ENCODE measurements around the gene FN3K.

FN3K gene

DNA sequence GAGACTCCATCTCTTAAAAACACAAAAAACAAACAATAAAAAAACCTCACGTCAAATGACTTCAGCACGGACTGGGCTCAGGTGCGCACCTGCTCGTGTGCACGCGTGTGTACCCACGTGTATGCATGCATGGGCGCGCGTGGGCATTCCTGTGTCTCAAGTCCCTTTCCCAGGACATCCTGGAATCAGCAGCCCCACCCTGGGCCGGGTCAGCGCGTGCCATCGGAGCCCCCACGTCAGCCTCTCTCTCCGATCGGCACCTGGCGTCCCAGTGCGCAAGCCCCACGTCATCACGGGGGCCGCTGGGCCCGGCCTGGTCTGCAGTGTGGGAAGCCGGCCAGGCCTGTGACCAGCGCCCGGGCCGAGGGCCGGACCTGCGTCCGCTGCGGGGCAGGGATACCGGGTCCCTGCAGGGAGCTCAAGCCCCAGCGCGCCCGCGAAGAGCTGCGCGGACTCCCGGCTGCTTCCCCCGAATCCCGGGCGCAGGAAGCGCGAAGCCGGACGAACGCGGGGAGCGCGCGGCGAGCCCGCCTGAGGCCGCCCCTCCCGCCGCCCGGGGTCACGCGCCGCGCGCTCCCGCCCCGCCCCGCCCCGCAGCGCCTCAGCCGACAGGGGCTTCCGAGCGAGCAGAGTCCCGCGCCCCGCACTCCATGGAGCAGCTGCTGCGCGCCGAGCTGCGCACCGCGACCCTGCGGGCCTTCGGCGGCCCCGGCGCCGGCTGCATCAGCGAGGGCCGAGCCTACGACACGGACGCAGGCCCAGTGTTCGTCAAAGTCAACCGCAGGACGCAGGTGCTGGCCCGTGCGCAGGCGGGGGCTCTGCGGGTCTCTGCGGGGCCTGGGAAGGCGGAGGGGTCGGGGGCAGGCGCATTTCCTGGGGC is at the start of gene FN3K:
TSS of gene FN3K (plus strand) at position 629 of the 880 bp plus-strand sequence. CDS start at position 651, 22 bp downstream.
- no peak for DNase-seq (ENCODE audit: low read depth)

DNA sequence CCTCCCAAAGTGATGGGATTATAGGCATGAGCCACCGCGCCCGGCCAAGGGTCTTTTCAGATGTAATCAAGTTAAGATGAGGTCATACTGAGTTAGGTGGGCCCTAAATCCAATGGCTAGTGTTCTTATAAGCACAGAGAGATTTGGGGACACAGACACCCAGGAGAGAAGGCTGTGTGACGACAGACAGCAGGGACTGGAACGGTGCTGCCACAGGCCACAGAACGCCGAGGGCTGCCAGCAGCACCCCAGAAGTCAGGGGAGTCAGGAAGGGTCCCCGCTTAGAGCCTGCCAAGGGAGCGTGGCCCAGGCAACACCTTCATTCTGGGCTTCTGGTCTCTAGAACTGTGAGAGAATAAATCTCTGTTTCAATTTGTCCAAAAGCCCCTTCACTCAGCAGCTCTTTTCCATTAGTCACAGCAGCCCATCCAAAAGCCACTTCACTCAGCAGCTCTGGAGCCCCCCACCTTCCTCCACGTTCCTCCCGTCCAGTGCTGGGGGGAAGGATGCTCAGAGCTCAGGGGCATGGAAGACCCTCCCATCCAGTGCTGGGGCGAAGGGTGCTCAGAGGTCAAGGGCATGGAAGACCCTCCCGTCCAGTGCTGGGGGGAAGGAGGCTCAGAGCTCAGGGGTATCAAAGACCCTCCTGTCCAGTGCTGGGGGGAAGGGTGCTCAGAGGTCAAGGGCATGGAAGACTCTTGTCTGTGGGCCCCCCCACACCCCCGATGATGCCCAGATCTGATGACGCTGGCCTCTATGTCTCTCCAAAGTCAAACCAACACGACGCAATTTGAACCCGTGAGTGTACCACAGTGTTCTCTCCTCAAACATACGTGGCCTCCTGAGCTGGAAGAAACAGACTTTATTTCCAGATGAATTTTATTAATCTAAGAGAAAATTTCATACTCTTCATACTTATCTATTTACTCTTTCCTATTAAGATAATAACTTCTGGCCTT is 48.8 kb upstream of the FN3K start:
- DNase-seq (ENCODE audit: low read depth) = no peak

DNA sequence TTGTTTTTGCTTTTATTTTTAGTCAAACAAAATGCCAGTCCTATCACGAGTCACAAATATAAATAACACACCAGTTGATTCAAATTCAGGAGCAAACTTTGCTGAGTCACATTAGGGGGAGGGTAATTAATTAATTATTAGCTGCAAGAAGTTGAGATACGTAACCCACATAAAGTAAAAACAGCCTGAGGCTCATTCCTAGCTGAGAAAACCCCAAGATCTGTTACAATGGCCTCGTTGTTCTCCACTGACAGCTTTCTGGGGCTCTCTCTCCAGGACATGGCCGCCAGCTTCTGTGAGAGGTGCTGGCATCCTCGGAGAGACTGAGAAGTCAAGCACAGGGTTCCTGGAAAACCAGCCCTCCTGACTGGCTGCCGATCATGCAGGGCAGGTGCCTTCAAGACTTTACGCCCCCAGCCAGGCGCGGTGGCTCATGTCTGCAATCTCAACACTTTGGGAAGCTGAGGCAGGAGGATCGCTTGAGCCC is 48.0 kb upstream of the FN3K start:
- DNase-seq (ENCODE audit: low read depth) = no peak

DNA sequence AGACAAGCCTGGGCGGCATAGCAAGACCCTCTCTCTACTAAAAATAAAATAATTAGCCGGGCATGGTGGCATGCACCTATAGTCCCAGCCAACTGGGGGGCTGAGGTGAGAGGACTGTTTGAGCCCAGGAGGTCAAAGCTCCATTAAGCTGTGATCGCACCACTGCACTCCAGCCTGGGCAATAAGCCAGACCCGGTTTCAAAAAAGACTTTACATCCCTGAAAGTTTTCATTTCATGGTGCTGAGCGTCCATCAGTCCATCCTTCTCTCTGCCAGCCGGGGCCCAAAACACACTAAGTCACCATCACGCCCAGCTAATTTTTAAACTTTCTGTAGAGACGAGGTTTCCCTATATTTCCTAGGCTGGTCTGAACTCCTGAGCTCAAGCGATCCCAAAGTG is 47.5 kb upstream of the FN3K start:
- DNase-seq (ENCODE audit: low read depth) = no peak

DNA sequence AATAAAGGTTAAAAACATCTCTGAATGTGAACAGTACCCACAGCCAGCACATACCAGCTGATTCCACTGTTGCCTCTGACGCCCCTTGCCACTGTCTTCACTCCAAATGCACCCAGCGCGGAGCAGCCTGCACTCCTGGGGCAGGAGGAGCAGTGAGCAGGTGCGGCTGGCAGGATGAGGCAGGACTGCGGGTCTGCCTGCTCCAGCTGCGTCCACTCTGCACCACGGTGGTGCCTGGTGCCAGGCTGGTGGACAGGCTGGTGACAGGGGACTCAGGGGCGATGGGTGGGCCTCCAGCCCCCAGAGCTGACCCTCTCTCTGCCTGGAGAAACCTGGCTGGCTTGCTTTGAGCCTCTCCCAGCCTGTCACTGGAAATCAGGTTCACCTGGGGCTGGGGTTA is 46.3 kb upstream of the FN3K start:
- DNase-seq (ENCODE audit: low read depth) = no peak

DNA sequence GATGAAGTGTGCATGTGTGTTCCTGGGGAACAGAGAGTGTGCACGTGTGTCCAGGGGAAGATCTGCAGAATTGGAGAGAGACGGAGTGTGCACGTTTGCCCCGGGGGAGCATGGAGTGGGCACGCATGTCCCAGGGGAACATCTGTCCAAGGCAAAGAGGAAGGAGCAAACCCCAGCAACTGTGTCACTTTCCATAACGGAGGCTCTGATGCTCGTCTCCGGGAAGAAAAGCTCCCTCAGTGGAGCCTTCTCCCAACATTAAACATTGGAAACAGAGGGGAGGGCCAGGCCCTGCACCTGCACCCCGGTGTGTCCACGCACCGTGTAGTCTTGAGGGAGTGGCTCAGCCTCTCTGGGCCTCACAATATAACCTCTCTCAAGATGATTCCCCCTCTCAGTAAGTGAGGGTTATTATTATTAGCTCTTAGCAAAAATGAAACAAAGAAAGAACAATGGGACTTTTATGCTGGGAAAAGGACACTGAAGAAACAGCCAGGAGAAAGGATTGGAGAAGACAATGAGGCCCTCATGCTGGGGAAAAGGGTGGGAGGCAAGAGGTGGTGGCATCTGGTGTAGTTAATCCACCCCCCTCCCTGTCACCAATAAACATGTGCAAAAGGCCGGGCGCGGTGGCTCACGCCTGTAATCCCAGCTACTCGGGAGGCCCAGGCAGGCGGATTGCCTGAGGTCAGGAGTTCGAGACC is 44.5 kb upstream of the FN3K start:
- DNase-seq (ENCODE audit: low read depth) = no peak

DNA sequence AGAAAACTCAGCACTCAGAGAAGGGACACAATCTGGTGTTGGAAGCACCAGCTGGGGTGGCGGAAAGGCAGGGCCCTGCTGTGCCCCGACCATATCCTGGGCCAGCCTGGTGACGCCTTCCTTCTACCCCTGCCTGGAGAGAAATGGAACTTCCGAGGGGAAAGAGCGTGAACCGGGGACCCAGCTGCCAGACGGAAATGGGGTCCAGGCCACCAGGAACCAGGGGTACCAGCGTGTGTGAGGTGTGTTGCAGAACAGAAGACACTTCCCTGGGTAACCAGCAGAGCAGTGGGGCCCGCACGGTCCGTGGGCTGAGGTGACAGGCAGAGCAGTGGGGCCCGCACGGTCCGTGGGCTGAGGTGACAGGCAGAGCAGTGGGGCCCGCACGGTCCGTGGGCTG is 43.7 kb upstream of the FN3K start:
- no peak for DNase-seq (ENCODE audit: low read depth)

DNA sequence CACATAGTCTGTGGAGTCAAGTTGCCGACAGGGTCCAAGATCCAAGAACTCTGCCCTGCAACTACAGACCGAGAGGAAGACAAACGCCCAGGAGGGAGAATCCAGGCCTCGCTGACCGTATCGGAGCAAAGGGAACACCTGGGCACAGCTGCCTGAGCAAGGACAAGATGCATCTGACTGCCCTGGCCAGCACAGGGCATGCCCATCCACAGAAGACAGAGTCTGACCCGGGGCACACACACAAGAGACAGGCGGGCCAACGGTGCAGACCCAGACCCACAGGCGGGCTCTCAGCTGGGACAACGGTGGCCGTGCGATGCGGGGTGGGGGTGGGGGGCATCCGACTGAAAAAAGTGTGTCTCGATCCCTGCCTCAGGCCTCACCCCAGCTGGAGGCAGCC is 43.1 kb upstream of the FN3K start:
- no peak for DNase-seq (ENCODE audit: low read depth)

DNA sequence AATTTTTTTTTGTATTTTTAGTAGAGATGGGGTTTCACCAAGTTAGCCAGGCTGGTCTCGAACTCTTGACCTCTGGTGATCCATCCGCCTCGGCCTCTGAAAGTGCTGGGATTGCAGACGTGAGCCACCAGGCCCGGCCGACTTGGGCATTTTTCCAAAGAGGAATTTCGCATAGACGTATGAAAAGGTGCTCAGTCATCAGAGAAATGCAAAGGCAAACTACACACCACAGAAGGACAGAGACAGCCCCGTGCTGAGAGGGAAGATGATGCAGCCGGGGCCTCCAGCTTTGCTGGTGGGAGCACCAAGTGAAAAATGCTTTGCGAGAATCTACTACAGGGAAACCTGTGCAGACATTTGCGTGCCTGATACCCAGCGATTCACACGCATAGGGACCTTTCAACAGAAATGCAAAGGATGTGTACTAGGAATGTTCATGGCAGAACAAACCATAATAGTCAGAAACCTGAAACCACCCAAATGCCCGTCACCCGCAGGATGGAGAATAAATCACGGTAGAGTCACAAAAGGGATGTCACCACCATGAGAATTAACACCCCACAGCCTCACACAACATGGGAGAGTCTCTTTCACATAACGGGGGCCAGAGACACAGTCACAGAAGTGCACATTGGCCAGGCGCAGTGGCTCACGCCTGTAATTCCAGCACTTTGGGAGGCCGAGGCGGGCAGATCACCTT is 42.1 kb upstream of the FN3K start:
- no peak for DNase-seq (ENCODE audit: low read depth)

DNA sequence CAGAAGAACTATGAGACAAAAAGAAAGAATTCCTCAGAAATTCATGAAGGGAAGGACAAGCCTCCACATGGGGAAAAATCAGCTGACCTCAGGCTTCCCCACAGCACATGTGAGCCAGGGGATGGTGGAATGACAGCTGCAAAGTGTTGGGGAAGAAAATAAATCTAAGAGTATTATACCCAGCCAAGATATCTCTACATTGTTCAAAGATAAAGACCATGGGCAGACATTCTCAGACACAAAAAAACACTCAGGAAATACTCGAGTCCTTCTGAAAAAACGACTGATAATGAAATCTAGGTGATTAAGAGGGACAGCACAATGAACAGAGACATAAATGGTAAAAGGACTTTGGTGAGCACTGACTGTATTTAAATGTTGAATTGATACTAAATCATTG is 40.8 kb upstream of the FN3K start:
- no peak for DNase-seq (ENCODE audit: low read depth)

DNA sequence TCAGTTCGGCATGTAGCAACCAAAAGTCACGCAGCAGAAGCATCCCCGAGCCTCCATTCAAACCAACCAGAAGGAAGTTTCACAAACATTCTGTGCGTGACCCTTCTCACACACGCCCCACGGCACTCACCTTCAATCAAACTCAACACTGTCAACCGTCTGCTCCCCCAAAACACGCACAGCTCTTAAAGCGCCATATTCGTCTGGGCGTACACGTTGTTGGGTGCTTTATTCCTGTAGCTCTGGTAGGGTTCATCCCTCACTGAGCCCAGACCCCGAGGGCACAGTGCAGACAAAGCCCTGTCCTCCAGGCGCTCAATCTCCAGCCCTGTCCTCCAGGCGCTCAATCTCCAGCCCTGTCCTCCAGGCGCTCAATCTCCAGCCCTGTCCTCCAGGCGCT is 39.2 kb upstream of the FN3K start:
- no peak for DNase-seq (ENCODE audit: low read depth)

DNA sequence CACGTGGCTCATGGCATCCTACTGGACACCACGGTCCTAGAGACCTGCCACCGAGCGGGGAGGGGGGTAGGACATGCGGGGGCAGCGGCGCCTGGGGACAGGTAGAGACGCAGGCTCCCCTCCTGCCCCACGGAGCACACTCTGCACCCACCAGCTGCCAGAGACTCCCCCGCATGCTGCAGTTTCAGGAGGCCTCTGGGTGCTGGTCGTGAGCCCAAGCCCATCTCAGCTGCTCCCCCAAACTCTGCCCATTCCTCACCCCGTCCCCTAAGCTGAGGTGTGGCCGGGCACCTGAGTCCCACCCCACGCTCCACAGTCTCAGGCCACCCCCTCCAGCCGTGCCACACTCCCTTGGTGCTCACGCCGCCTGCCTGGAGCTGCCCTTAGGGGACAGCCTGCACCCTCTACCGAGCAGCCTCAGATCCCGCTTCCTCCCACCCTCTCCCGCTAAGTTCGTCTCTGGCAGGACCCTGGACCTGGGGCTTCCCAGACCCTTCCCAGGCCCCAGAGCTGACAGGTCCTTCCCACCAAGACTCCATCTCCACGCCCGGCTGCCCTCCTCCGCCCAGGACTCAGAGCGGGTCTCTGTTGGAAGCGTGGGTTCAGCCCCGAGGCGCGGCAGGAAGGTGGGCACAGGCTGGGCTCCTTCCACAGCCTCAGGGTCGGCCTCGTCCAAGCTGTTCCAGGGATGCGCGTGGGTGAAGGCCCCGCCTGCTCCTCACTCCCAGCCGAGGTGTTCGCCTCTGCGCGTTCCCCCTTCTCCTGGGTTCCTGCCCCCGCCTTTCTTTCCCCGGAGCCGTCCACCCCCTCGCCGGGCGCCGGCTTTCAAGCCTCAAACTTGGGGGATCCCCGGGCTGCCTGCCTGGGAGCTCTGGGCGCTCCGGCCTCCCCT is 38.3 kb upstream of the FN3K start:
- DNase-seq (ENCODE audit: low read depth) = no peak

DNA sequence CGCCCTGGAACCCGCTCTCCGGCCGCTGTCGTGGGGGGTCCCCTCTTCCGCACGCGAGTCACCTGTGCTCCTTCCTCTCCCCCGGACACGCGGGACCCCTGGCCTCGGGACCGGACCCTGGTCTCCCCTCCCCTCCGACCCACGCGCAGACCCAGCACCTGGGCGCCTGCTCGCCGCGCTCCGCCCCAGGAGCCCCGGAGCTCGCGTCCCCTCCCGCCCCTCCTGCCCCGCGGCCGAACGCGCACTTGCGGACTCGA is 37.7 kb upstream of the FN3K start:
- DNase-seq (ENCODE audit: low read depth) = no peak

DNA sequence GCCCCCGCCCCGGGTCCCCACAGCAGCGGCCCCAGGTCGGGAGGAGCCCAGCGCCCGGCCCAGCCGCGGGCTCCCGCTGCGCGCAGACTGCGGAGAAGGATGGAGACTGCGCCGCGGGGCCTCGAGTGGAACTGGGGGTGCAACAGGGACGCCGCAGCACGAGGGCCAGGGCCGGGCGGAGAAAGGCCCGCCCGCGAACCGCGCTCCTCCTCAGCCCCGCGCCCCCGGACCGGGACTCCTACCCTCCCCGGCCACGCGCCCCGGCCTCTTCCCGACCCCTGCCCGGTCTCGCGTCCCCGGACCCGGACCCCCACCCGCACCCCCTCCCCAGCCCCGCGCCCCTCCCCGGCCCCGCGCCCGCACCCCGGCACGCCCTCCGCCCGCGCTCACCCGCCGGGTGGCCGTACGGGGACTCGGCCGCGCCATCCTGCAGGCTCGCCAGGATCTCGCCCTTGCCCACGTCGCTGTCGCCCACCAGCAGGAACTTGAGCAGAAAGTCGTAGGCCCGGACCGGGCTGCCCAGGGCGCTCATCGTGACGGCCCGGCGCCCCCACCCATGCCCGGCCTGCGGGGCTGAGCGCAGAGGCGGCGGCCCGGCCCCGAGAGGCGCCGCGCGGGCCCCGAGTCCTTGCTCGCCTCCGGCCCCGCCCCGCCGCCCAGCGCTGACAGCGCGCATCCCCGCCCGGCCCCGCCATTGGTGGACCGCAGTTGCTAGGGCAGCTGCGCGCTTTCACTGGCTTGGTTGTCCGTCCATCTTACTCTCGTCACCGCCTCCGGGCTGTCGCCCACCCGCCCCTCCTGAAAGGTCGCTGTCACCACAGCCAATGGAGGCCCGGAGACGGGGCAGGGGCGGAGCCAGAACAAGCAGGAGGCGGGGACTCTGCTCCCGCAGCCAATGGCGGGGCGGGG is 37.1 kb upstream of the FN3K start, which contains the start of gene RAB40B:
TSS of gene RAB40B (minus strand) at position 634 of the 909 bp plus-strand sequence. CDS start at position 532, 102 bp downstream.
- DNase-seq (ENCODE audit: low read depth) = peak; percentile 98

DNA sequence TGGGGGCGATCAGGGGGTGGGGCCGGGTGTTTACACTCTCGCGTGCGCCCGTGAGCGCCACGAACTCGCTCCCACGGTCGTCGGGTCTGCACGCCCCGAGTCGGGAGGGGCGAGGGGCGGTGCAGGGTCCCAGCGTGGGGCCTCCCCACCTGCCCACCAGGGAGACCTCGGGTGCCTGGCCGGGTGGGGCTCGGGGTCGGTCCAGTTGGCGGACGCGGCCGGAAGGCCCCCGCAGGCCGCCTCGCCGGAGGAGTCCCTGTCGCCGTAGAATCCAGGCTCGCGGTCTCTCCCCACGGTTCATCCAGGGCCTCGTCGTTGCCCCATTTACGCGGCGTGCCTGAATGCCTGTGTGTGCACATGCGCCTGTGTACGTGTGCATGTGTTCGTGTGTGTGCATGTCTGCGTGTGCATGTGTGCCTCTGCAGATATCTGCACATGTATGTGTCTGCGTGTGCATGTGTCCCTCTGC is 36.4 kb upstream of the FN3K start:
- no peak for DNase-seq (ENCODE audit: low read depth)

DNA sequence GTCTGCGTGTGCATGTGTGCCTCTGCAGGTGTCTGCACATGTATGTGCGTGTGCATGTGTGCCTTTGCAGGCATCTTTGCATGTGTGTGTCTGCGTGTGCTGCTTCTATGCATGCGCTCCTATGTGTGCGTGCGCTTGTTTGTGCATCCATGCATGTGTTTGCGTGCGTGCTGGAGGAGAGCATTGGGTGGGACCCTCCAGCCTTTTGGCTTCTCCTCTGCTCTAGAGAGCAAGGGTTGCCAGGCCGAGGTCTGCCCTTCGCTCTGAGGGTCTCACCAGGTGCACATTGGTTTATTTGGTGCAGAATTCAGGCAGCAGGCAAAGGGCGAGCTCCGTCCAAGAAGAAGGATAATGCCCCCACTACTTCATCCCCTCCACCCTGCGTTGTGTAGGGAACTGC is 35.9 kb upstream of the FN3K start:
- DNase-seq (ENCODE audit: low read depth) = no peak

DNA sequence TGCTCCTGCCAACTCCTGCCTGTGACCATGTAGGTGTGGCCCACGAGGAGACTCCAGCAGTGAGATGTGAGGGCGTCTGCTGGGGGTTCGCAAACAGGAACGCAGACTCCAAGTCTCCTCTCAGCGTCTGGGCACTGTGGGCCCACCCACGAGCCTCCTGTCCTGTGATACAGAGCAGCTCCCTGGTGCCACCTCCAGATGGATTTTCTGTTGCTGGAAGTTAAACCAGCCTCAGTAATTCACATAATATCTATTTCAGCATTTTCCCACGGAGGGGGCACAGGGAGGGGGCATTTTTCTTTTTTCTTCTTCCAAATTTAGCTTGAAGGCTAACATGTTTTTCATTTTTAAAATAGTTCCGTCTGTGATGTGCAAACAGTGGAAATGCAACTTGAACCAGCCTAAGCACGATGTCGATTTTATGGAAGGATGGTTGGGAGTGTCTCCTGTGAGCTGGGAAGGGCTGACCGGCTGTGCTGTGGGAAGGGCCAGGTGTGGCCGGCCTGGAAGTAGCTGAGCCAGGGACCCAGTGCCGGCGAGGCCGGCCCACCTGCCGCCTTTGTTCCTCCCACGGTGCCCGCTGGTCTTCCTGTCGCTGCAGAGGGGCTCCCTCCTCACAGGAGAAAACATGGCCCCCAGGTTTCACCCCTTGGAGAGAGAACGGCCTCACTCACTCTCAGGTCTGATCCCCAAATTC is 33.0 kb upstream of the FN3K start:
- no peak for DNase-seq (ENCODE audit: low read depth)

DNA sequence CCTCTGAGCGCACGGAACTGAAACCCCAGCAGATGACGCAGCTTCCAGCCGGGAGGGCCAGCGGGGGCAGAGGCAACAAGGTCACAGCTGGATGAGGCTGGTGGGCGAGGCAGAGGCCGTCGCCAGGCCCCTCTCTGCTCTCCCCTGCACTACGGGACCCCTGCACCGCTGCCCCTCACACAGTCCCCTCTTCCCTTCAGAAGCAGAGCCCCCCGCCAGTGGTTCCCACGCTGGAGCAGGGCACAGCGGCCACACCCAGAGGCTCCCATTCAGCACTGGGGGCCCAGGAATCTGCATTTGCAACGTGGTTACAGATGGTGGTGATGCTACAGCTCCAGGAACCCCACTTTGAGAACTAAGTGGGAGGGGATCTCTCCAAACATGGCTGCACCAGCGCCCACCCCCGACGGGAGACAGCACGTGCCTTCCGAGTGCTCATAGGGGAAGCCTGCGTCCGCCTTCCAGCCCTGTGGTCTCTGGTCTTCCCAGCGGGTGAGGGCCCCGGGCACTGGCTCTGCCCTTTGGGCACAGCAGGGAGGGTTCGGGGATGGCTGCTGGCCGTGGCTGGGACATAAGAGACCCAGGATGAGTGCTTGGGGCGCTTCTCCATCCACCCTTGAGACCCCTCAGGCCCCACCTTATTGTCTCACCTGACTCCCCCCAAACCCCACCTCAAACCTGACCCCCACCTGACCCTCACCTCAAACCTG is 32.2 kb upstream of the FN3K start:
- no peak for DNase-seq (ENCODE audit: low read depth)

Data from activated T-helper 1 cell treated with Interleukin-2 at 50 U/mL for 16 hours (primary cell).